Germinal center (tissue), 1 donor: ENCODE results near the gene KLHL29.

Experiments
- DNase-seq: peaks from one replicate; pipeline ENCODE4 v3.0.0; 2012; ENCODE audit warnings: mixed read lengths, low spot score

Gene KLHL29

GRCh38 chr2:23684395-23685176 lies 299.6 kb downstream of the KLHL29 start:
- no peak for DNase-seq

DNA sequence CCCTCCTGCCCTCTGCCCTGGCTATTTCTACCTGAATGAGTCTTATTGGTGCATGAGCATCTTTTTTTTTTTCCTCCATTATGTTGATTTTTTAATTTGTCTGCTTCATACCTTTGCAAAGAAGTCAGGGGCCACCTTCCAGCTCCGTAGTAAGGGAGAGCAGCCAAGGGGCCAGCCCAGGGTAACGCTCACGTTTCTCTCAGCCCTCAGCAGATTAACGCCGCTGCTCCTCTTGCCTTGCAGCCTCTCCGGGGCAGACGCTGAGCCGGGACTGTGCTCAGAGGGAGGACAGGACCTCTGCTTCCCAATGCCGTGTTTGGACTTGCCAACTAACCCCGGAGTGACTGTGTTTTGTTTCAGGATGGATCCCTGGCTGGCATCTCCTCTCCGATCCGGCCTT lies 300.2 kb downstream of the KLHL29 start:
- no peak for DNase-seq

DNA sequence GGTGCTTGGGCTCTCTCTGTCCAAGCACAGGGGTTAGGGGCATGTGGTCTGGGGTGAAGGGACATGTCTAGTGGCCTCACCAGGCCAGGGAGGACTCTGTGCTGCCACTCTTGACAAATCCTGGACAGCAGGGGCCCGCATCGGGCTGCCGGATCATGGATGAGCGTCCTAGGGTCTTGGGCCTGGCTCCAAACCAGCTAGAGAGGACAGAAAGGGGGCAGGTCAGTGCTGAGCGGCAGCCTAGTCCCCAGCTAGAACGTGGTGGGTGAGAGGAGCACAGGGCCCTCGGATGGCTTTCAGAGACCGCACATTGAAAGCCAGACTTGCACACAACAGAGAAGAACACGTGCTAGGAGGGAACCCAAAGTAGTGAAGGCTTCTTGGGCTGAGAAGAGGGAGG lies 300.7 kb downstream of the KLHL29 start:
- DNase-seq = no peak

DNA sequence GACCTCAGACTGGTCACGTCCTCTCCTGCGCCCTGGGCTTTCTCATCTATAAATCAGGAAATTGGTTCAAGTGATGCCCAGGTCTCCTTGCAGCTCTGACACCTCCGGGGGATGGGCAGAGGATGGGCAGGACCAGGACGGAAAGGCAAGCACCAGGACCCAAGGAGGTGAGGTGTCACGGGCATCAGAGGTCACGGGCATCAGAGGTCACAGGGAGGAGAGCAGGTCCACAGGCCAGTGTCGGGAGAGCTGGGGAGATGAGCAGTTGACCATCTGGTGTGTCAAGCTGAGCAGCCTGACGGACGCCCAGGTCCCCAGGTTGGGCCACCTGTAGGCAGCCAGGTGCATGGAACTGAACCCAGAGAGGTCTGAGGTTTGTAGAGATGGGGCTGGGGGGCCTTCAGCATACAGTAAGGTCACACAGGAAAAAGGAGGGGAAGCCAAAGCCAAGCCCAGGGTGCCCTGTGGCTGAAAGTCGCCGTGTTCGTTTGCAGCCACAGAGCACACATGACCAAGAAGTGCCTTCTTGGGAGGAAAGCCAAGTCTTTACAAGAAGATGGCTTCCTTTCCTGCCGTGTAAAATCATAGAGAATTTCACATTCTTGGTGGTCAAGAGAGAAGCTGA lies 301.5 kb downstream of the KLHL29 start:
- DNase-seq = no peak

GRCh38 chr2:23687214-23687613 lies 302.2 kb downstream of the KLHL29 start:
- DNase-seq = no peak

- no peak for DNase-seq
Observed at GRCh38 chr2:23687713-23688112, 302.7 kb downstream of the KLHL29 start.

GRCh38 chr2:23688486-23689130 lies 303.6 kb downstream of the KLHL29 start:
- DNase-seq = no peak

DNA sequence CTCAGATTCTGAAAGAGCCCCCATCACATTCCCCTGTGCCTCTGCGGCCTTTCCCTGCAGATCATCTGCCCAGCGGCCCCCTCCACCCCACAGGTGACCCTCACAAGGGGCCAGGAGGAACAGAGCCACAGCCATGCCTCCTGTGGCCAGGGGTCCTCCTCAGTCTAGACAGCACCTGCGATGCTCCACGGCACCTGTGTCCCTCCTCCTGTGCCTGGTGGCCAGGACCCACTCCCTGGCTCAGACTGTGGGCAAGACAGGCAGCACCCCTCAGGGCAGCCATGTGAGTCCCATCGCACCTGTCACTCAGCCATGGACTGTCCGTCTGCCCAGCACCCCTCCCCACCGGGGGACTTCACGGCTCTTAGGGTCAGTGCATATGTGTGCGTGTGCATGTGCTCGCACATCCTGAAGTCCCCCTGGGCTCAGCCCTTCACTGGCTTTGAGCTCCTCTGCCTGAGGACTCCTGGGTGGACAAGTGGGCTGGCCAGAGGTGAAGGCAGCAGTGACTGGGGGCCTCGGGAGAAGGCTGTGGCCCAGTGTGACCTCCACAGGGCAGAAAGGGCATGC lies 304.2 kb downstream of the KLHL29 start:
- DNase-seq = no peak

DNA sequence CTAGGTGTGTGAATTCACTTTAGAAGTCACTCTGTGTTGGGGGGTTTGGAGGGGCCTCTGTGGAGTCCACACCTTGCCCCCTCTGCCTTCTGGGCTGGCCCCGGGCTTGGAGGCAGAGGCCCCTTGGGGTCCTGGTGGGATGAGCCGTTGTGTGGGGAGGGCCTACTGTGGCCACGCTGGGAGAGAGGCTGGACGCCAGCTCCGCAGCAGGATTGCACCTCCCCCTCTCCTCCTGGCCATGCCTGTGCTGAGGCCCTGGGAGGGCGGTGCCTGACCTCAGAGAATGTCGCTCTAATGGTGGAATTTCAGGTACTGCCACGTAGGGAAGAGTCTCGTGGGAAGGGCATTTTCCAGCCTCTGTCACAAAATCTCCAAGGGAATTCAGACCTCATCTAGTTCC lies 304.9 kb downstream of the KLHL29 start:
- DNase-seq = no peak

DNA sequence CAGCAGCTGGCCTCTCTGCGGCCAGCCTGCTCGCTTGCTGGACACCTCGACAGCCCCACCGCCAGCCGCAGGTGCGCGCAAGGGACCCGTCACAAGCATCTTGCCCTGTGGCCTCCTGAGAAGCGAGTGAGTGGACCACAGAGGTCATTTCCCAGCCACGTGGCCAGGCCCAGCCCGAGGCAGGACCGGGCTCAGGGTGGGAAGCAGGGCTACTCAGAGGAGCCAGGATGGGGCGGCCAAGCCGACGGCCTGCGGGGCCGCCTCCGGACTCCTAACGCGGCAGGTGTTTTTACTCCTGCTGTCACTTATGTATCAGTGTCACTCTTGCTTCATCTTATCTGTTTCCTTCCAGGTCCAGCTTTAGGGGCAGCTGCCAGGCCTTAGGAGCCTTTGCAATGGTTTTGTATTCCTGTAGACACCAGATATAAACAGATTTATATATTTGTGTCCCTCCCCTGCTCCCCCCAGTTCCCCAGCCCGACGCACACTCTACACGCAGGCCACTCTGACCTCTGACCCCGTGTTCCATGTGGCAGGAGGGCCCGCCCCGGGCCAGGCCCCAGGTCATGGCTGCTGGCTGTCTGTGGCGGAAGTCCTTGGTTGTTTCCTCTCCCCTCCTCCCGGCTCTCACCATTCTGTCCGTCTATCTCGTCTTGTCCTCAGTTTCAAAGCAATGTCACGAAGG lies 305.6 kb downstream of the KLHL29 start:
- DNase-seq = no peak

- no peak for DNase-seq
Observed at GRCh38 chr2:23691106-23691470, 306.1 kb downstream of the KLHL29 start.

DNA sequence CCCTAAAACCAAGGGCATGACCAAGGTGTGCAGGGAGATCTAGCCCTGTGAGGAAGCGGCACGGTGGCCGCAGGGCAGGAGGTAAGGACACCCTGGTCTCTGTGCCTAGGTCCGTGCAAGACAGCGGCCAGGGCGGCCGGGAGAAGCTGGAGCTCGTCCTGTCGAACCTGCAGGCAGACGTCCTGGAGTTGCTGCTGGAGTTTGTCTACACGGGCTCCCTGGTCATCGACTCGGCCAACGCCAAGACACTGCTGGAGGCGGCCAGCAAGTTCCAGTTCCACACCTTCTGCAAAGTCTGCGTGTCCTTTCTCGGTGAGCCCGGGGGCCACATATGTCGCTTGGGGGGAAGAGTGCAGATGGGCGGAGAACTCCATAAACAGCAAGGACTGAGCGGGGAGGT lies 306.6 kb downstream of the KLHL29 start:
- DNase-seq = no peak

DNA sequence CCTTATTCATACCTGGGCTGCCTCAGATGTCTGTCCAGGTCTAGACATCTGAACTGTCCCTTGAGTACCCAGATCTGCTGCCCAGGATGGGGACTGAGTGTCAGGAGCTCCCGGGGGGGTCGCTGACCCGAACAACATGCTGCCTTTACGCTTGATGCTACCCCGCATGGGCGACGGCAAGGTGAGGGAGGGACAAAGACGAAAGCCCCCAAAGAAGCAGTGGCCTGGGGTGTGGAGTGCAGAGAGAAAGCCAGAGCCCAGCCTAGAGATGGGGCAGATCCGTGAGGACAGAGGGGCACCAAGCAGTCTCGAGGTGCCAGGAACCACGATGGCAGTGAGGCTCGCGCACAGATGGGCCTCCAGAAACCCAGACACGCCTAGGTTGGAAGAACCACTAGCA lies 307.3 kb downstream of the KLHL29 start:
- no peak for DNase-seq

- no peak for DNase-seq
Observed at GRCh38 chr2:23692851-23693605, 308.0 kb downstream of the KLHL29 start.

DNA sequence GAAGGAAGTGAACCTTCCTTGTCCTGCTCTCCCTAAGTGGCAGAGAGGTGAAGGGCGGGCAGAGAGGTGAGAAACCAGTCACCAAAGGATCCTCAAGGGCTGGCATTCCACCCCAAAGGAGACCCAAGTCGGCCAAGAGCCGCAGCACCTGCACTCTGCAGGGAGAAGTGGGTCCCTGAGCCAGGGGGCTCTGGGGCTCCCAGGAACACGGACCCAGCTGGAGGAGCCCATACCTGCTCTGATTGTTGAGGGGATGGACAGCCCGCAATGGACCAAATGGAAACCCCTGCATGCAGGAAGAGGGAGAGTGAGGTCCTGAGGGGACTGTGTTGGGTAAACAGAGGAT lies 308.6 kb downstream of the KLHL29 start:
- no peak for DNase-seq

DNA sequence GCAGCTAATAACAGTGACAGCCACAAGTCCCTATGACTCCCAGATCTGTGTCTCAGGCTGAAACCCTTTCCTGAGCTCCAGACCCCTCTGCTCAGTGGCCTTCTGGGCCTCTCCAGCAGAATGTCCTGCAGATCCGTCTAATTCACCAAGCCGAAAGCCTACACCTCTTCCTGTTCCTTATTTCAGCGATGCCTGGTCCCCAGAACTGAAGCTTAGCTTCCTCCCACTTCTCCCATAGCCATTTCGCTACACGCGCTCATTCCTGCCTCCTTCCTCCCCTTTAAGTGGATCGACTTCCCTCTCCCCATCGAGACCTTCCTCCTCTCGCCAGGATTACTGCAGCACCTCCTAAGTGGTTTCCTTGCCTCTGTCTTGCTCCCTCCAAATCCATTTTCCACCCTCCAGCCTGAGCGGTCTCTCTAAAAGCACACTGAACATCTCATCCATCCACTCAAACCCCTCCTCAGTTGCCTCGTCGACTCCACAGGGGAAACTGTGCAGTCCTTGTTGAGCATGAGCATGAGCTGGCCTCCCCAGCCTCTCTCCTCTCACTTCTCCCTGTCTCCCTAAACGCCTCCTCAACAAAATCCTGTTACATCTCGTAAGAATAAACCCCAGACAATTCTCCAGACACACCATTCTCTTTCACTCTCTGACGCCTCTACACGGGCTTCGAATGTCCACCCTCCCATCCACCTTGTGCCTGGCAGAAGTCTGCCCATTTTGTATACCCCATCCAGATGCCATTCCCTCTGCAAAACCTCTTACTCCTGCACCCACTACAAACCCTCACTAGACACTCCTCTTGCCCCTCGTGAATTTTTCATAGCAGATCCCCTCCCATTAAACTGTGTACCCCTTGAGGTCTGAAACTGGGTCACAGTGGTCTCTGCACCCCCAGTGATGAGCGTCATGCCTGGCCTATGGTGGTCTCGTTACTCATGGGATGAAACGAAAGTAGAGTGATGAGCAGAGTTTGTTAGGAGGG lies 309.4 kb downstream of the KLHL29 start:
- no peak for DNase-seq

- DNase-seq = no peak
Observed at GRCh38 chr2:23695214-23695889, 310.4 kb downstream of the KLHL29 start.

DNA sequence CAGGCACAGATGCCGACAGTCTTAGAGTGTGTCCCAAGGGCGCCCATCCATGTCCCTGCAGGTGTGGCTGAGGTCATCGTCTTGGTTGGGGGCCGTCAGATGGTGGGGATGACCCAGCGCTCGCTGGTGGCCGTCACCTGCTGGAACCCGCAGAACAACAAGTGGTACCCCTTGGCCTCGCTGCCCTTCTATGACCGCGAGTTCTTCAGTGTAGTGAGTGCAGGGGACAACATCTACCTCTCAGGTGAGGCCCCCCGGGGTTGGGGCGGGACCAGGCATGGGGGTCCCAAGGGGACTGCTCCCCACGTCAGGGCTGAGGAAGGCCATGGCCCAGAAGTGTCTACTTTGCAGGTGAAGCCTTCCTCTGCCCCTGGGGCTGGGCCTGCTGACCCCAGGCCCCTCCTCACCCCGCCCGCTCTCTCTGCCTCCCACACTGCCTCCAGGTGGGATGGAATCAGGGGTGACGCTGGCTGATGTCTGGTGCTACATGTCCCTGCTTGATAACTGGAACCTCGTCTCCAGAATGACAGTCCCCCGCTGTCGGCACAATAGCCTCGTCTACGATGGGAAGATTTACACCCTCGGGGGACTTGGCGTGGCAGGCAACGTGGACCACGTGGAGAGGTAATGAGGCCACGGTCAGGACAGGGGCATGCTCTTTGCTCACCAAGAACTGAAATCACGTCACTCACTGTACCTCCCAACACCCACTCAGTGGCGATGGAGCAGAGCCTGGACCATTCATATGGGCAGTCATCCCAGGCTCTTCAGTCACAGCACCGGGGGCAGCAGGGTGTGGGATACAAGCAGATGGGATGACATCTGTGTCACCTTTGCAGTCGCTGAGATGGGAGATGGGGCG lies 311.1 kb downstream of the KLHL29 start:
- DNase-seq = no peak

DNA sequence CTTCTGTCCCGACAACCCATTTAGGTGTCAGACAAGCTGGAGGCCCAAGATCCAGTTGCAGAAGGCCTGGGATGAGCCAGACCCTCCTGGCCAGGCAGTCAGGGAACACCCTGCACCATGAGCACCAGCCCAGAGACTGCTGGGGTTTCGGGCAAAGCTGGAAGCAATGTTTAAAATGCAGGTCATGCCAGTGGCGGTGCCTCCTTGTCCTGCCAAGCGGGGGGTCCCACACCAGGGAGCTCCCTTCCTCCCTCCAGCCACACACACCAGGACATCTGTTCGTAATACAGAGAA lies 311.7 kb downstream of the KLHL29 start:
- no peak for DNase-seq
